GM12872 (cell line): ENCODE measurements around the gene STRADB.

Source experiments
- TF ChIP-seq, protein P1 (sequence below): IDR thresholded peaks from 3 replicates; pipeline ENCODE4 v1.5.1; 2011; ENCODE audit warnings: low read depth, mild to moderate bottlenecking, low read length, moderate library complexity; ENCODE audit not compliant: insufficient read depth

STRADB gene

DNA sequence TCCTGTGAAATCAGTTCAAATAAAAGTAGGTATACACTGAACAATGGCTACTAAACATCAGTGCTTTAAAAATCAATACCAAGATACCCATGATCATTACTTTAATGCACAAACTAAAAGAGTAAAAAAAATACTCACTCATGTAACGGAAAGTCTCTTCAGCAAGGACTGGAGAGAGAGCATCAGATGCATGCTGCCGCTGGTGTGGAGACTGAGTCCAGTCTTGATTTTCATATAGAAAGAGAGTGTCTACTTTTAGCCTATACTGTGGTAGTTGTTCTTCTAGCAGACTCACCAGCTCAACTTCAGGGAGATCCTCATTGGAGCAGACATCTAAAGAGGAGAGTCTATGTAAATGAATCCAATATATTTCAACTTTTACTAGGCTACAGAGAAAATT is 44.3 kb upstream of the STRADB start:
- TF ChIP-seq, protein P1, sequence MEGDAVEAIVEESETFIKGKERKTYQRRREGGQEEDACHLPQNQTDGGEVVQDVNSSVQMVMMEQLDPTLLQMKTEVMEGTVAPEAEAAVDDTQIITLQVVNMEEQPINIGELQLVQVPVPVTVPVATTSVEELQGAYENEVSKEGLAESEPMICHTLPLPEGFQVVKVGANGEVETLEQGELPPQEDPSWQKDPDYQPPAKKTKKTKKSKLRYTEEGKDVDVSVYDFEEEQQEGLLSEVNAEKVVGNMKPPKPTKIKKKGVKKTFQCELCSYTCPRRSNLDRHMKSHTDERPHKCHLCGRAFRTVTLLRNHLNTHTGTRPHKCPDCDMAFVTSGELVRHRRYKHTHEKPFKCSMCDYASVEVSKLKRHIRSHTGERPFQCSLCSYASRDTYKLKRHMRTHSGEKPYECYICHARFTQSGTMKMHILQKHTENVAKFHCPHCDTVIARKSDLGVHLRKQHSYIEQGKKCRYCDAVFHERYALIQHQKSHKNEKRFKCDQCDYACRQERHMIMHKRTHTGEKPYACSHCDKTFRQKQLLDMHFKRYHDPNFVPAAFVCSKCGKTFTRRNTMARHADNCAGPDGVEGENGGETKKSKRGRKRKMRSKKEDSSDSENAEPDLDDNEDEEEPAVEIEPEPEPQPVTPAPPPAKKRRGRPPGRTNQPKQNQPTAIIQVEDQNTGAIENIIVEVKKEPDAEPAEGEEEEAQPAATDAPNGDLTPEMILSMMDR: no peak

DNA sequence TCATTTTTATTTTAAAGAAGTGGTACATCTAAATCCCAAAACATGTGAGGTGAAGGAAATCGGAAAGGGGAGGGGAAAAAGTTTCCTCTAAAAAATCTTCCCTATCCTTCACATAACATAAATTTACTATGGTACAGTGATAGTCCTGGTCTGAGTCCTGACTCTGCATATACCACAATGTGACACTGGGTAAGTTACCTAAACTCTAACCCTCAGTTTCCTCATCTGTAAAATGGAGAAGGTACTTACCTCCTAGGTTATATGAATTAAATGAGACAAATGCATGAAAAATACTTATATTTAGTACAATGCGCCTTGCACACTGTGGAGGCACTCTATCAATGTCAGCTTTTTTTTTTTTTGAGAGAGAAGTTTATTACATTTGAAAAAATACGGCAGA is 42.6 kb upstream of the STRADB start:
- TF ChIP-seq, protein P1: no peak

DNA sequence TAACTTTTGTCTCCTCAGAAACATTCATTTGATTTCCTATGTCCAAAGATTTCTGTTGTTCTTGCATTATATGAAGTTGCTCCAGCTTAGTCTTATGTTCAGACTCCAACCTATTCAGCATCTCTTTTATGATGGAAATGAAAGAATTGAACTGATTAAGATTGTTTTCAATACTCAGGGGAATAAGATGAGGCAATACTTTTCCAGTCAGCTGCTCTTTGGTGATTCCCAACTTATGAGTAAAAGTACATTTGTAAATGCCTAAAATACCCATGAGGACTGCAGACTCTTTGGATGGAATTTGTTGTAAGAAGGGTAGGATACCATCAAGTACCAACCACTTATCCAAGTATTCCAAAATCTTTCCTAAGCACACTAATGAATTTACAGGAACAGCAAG is 40.1 kb upstream of the STRADB start:
- TF ChIP-seq, protein P1: no peak

DNA sequence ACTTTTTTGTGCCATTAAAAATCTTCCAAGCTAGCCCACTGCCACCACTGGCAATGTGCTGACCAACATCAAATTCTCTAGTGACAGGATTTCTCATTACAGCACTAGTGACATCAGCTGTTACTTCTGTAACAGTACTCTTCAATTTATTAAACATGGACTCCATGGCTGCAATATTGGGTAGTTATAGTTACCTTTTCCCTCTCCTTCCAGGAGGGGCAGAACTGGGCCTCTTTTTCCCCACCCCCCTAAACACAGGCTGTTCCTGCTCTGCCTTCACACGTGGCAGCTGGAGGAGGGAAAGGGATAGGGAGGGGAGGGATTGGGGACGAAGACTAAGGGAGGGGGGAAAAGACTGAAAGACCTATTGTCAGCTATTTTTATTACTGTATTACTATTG is 38.4 kb upstream of the STRADB start:
- TF ChIP-seq, protein P1: no peak

DNA sequence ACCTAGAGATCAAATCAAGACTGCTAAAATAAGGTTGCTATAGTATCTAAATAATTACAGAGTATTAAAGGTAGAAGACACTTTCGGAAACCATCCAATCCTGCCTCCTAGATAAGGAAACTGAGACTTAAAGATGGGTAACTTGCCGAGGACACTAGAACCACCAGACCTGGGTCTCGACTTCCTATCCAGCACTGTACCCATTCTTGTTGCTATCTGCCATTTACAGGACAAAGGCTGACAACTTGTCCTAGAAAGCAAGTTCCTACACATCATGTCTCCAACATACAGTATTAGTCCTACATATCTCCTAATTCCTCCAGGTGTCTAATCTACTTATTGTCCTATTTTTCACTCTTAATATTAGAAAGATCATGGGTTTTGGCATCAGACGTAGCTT is 38.0 kb upstream of the STRADB start:
- TF ChIP-seq, protein P1: no peak

DNA sequence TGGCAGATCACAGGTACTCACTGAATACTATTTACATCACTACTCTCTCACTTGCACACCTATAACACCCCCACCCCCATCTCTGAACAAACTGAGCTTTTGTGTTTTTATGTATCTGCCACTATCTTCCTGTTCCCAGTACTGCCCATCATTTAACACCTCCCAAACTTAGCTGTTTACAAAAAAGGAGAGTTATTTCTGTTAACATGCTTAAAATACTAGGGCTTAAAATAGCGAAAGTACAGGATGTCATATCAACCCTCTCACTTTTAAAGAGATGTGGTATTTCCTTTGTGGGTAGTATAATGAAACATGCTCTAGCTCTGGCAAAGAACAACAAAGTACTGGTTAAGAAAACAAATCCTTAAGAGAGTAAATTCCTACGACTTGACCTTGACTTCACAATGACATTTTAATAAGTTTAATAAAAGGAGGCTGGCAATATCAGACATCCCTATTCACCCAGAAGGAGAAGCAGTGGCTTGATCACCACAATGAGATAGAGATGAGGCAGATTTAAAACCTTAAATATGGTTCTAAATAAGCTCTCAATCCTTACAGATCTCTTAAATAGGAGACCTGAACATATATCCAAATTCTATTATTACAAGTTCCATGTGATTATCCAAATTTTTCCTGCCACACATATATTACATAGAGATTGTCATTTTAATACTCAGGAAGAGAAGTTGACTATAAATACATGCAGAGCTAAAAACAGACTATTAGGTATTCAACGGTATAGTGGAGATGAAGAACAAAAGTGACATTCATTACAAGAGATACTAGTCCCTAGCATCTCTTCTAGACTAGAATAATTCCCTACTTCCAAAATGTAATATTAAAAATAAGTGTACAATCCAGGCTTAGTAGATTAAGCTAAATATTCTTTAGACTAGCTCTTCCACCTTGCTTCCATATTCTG is 37.2 kb upstream of the STRADB start:
- TF ChIP-seq, protein P1: no peak

DNA sequence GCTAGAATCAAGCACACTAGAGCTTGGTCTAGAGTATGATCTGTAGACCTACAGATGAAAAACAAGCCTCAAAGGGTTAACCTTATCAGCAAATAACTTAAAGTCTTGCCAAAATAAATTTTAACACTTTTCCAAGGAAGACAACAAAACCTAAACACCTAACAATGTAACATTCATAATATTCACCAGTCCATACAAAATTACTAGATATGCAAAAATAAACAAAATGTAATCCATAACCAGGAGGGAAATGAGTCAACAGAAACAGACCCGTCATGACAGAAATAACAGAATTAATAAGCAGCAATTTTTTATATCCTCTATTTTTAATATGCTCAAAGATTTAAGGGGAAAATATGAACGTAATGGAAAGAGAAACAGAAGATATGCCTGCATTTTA is 36.4 kb upstream of the STRADB start:
- TF ChIP-seq, protein P1: no peak
